Astrocyte of the cerebellum (primary cell): ENCODE measurements around the gene MRTFA.

Experiments
- DNase-seq: peaks from one replicate; pipeline ENCODE4 v3.0.0-alpha.2; 2011; ENCODE audit warnings: low read depth
- H3K4me3 ChIP-seq: 2 replicates; pipeline ENCODE4 v1.5.1; 2011; ENCODE audit warnings: mild to moderate bottlenecking, low read depth, low read length, moderate library complexity
- in situ Hi-C: cut with HindIII; loops from 2 replicates; pipeline ENCODE4 v1.10.0; 2017; ENCODE audit warnings: low sequenced_read_pairs
- TF ChIP-seq, protein P1 (sequence below): IDR thresholded peaks from 2 replicates; pipeline ENCODE4 v1.5.1; 2012; ENCODE audit warnings: low read length, low read depth, moderate library complexity, mild to moderate bottlenecking; ENCODE audit errors: missing control alignments

The MRTFA gene

GRCh38 chr22:40671369-40671768 is 34.9 kb upstream of the MRTFA start:
- in situ Hi-C loops: no loop called here
- TF ChIP-seq, protein P1, sequence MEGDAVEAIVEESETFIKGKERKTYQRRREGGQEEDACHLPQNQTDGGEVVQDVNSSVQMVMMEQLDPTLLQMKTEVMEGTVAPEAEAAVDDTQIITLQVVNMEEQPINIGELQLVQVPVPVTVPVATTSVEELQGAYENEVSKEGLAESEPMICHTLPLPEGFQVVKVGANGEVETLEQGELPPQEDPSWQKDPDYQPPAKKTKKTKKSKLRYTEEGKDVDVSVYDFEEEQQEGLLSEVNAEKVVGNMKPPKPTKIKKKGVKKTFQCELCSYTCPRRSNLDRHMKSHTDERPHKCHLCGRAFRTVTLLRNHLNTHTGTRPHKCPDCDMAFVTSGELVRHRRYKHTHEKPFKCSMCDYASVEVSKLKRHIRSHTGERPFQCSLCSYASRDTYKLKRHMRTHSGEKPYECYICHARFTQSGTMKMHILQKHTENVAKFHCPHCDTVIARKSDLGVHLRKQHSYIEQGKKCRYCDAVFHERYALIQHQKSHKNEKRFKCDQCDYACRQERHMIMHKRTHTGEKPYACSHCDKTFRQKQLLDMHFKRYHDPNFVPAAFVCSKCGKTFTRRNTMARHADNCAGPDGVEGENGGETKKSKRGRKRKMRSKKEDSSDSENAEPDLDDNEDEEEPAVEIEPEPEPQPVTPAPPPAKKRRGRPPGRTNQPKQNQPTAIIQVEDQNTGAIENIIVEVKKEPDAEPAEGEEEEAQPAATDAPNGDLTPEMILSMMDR: no peak
- no peak for DNase-seq
- H3K4me3 ChIP-seq: no peak overlapping the region

DNA sequence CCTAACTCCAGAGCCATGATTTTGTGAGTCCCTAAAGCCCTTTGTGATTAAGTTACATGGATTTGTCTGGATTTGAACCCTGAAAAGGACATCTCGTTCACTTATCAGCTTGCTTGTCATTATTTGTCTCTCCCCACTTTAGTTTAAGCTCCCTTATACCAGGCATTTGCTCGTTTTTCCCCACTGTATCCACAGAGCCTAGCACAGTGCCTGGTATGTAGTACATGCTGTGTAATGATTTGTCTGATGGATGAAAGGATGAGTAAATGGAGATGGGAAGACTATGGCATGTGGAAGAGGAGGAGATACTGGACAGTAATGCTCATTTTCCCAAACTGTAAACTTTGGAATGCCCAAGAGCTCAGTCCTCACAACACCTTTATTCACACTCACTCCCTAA is 33.5 kb upstream of the MRTFA start:
- no peak for DNase-seq
- in situ Hi-C loops: no loop called here
- TF ChIP-seq, protein P1: no peak
- H3K4me3 ChIP-seq: no peak overlapping the region

GRCh38 chr22:40668611-40669411 is 32.3 kb upstream of the MRTFA start:
- DNase-seq: peak; percentile 13
- in situ Hi-C loops: no loop called here
- no peak overlapping the region for H3K4me3 ChIP-seq
- TF ChIP-seq, protein P1: no peak

DNA sequence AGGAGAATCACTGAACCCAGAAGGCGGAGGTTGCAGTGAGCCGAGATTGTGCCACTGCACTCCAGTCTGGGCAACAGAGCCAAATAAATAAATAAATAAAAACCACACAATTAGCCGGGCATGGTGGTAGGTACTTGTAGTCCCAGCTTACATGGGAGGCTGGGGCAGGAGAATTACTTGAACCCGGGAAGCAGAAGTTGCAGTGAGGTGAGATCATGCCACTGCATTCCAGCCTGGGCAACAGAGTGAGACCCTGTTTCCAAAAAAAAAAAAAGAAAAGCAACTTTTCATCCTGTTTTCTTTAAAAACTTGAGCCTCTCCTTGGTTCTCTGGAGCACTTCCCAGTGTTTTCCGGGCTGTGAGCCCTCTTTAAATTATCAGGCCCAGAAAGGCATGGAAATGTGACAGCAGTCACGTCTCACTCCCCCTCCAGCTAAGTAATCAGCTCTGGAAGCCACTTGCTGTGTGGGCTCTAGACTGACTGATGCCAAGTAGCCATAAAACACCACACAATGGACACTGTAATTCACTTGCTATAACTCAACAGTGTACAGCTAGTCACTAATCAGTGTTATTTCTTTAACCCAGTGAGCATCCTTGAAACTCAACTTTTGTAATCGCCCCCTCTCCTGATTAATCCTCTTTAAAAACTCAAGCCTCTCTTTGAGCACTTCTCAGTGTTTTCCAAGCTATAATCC is 29.8 kb upstream of the MRTFA start:
- in situ Hi-C loops: no loop called here
- no peak for DNase-seq
- TF ChIP-seq, protein P1: no peak
- no peak overlapping the region for H3K4me3 ChIP-seq

- no peak overlapping the region for H3K4me3 ChIP-seq
- in situ Hi-C loops: no loop called here
- TF ChIP-seq, protein P1: no peak
- DNase-seq: no peak
These were observed 28.8 kb upstream of the MRTFA start for GRCh38 chr22:40665312-40665711.

GRCh38 chr22:40661671-40662070 is 25.2 kb upstream of the MRTFA start:
- TF ChIP-seq, protein P1: no peak
- H3K4me3 ChIP-seq: no peak overlapping the region
- in situ Hi-C loops: no loop called here
- DNase-seq: no peak
